Neural cell (in vitro differentiated cells): ENCODE data around the gene EPB41L5.

ENCODE experiments used
- CTCF ChIP-seq: fragments of 450-650 bp; IDR thresholded peaks from 2 replicates; pipeline ENCODE4 v1.5.1; 2014; ENCODE audit warnings: antibody characterized with exemption, mild to moderate bottlenecking, moderate library complexity; ENCODE audit not compliant: poor library complexity, severe bottlenecking
- EP300 ChIP-seq: fragments of 450-650 bp; conservative IDR thresholded peaks from 2 replicates; pipeline ENCODE4 v1.6.1; 2014; ENCODE audit warnings: antibody characterized with exemption, mild to moderate bottlenecking, moderate library complexity; ENCODE audit not compliant: poor library complexity, severe bottlenecking
- EZH2 ChIP-seq: fragments of 200-600, 300-800 bp; shearing (Covaris generic), sonication (generic); IDR thresholded peaks from 2 replicates; pipeline ENCODE4 v1.6.1; 2014; ENCODE audit warnings: antibody characterized with exemption, low read length, borderline replicate concordance, mild to moderate bottlenecking; ENCODE audit not compliant: insufficient read depth, poor library complexity, severe bottlenecking
- MXI1 ChIP-seq: fragments of 450-650 bp; conservative IDR thresholded peaks from 2 replicates; pipeline ENCODE4 v1.6.1; 2014; ENCODE audit warnings: antibody characterized with exemption, mild to moderate bottlenecking; ENCODE audit not compliant: poor library complexity, severe bottlenecking
- POLR2AphosphoS5 ChIP-seq: IDR thresholded peaks from 2 replicates; pipeline ENCODE4 v1.6.1; 2012
- RAD21 ChIP-seq: fragments of 450-650 bp; conservative IDR thresholded peaks from 2 replicates; pipeline ENCODE4 v1.6.1; 2014; ENCODE audit warnings: antibody characterized with exemption, mild to moderate bottlenecking, moderate library complexity
- REST ChIP-seq: IDR thresholded peaks from 2 replicates; pipeline ENCODE4 v1.6.1; 2012; ENCODE audit warnings: borderline replicate concordance
- TAF1 ChIP-seq: IDR thresholded peaks from 2 replicates; pipeline ENCODE4 v1.6.1; 2012; ENCODE audit warnings: low read depth

GRCh38 chr2:119981896-119982295, 31.0 kb upstream of the EPB41L5 start:
- TF ChIP-seq CTCF (no peak), EP300 (no peak), TAF1 (no peak), REST (no peak), EZH2 (no peak), POLR2AphosphoS5 (no peak), MXI1 (no peak), RAD21 (no peak)
